ENCODE data around the gene B3GNT9. TPM values are rescaled to one million over a fixed set of nuclear protein-coding genes. Genes with fewer than 3 reads are reported as not detected.

B3GNT9 gene
- total RNA-seq, 6 experiments from 2014 or later = 0.95 to 3.9 (median 1.7) TPM

DNA sequence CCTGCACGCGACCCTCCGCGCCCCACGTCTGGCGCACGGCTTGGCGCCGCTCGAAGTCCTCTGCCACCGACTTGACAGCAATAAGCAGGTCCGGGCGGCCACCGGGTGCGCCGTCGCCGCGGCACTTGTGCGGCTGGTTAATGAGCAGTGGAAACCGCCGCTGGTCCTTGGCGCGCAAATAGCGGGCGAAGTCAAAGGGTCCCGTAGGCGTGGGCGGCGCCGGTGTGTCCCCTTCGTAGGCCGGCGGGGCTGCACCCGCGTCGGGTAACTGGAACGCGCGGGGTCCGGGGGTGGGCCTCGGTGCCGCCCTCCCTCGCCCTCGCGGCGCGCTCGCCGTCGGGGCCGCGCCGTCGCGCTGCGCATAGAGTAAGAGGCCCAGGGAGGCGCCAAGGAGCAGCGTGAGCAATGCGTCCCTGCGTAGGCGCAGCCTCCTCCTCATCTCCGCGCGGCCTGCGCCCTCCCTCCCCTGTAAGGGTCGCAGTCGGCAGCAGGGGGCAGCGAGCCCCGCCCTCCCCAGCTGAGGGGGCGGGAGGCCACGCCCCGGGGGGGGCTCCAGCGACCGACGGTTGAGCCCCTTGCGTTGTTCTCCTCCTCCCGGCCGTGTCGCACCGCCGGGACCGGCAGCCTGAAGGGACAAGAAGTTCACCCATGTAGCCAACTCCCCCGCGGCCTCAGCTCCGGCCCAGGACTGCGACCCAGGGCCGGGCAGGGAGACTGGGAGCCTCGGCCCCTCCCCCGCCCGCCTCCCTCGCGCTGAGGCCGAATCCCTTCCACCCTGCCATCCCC, 558 bp downstream of the B3GNT9 start:
- DNase-seq (peak in 1 of 3 donors; percentile 60), ATAC-seq (peak; percentile 22 to 32 (median 28))
- Histone ChIP-seq H3K27me3 (no peaks in the 10 kb centered on the region), H3K9me3 (no peaks in the 10 kb centered on the region), H3K27ac (peak overlapping the region; percentile 26 to 54 (median 40)), H3K36me3 (peaks cover 0 to 34% (median 17%) of the 10 kb centered on the region in 4 donors), H3K4me1 (peaks cover 0 to 20% (median 0%) of the 10 kb centered on the region in 4 donors), H3K4me3 (peak overlapping the region; percentile 47 to 54 (median 48))
- 51% methylated on average over 10 of the region's 94 CpGs for WGBS (ENCODE audit: insufficient coverage, low coverage, low lambda C conversion rate, missing lambda C conversion rate)
- intact Hi-C loops (cut with DNase I) = loop anchor here (10.0 kb wide), 3 partner anchors 45 to 175 kb away; partner anchors contain the start of gene PHAF1 (in 1 of the 2)
- TF ChIP-seq, protein P1, sequence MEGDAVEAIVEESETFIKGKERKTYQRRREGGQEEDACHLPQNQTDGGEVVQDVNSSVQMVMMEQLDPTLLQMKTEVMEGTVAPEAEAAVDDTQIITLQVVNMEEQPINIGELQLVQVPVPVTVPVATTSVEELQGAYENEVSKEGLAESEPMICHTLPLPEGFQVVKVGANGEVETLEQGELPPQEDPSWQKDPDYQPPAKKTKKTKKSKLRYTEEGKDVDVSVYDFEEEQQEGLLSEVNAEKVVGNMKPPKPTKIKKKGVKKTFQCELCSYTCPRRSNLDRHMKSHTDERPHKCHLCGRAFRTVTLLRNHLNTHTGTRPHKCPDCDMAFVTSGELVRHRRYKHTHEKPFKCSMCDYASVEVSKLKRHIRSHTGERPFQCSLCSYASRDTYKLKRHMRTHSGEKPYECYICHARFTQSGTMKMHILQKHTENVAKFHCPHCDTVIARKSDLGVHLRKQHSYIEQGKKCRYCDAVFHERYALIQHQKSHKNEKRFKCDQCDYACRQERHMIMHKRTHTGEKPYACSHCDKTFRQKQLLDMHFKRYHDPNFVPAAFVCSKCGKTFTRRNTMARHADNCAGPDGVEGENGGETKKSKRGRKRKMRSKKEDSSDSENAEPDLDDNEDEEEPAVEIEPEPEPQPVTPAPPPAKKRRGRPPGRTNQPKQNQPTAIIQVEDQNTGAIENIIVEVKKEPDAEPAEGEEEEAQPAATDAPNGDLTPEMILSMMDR (IDR thresholded peaks at IDR 0.05) = peak in 3 of 4 donors; percentile 3 to 34 (median 17)
- no peak for TF ChIP-seq POLR2A (IDR thresholded peaks at IDR 0.05)

DNA sequence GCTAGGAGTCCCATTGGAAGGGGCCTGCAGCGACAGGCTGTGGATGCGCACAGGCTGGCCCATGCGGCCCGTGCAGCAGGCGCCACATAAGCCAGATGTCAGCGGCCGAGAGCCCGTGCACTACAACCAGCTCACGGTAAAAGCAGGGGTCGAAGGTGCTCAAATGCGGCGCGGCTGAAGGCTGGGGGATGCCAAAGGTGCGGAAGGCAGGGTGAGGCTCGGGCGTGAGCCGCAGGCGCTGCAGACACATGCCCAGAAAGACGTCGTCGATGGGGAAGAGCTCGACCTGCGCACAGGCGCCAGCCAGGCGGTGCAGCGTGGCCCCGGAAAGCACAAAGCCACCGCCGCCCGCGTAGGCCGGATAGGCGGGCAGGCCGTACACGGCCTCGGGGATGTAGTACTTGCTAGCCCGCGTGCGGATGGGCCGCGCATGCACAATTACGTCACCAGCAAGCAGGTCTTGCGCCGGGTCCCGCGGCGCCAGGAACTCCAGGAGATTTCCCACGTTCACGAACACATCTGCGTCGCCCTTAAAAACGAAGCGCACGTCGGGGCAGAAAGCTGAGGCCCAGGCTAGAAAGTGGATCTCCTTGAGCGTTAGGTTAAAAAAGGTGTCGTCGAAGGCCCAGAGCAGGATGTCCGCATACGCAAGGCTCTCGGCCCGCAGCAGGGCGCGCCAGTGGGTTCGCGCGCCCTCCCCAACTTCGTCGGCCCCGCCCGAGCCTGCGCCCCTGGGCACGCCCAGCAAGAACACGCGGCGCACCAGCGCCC, 1.3 kb downstream of the B3GNT9 start:
- Histone ChIP-seq H3K4me3 (no peak overlapping the region), H3K9me3 (no peaks in the 10 kb centered on the region), H3K4me1 (peaks cover 0 to 15% (median 0%) of the 10 kb centered on the region in 4 donors), H3K27me3 (no peaks in the 10 kb centered on the region), H3K27ac (no peak overlapping the region), H3K36me3 (peaks cover 2 to 42% (median 20%) of the 10 kb centered on the region in 4 donors)
- TF ChIP-seq, protein P1 (IDR thresholded peaks at IDR 0.05) = no peak
- no peak for TF ChIP-seq POLR2A (IDR thresholded peaks at IDR 0.05)
- intact Hi-C loops (cut with DNase I) = loop anchor here (10.0 kb wide), 3 partner anchors 45 to 175 kb away; partner anchors contain the start of gene PHAF1 (in 1 of the 2)
- ATAC-seq (peak; percentile 5 to 49 (median 26)), DNase-seq (peak in 1 of 3 donors; percentile 60)
- 43% methylated on average over 18 of the region's 77 CpGs for WGBS (ENCODE audit: insufficient coverage, low coverage, low lambda C conversion rate, missing lambda C conversion rate)

DNA sequence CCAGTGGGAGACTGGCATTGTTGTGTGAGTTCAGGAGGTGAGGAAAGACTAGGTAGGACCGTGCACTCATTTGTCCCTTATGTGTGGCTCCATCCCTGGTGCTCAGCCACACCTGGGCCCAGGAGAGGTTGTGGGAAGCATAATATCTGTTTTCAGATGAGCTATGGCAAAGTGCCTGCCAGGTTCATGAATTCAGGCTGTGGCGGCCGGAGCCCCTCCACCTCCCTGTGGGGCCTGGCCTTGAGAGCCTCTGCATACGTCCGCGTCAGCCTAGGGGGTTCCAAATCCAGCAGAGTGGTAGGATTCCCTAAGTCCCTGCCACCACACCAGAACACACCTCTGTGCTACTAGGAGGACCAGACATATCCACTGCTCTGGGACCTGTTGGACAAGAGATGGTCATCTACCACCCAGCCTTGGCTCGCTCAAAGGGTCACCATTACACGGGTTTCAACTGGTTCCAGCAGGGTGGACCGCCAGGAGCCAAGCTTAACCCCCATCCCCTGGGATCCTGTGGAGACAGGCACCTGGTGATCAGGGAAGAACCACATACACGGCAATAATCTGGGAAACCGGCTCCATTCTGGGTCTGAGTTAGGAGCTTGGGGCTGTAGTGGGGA, 2.0 kb downstream of the B3GNT9 start:
- H3K36me3 ChIP-seq = peaks cover 6 to 49% (median 25%) of the 10 kb centered on the region in 4 donors
- peak in 1 of 3 donors; percentile 45 for DNase-seq
- ATAC-seq = peak in 1 of 4 donors; percentile 3
- no peak overlapping the region for H3K4me3 ChIP-seq
- 92% methylated on average over 5 of the region's 11 CpGs for WGBS (ENCODE audit: insufficient coverage, low coverage, low lambda C conversion rate, missing lambda C conversion rate)
- TF ChIP-seq, protein P1 (IDR thresholded peaks at IDR 0.05) = no peak
- no peak for TF ChIP-seq POLR2A (IDR thresholded peaks at IDR 0.05)
- no peaks in the 10 kb centered on the region for H3K9me3 ChIP-seq
- no peaks in the 10 kb centered on the region for H3K27me3 ChIP-seq
- intact Hi-C loops (cut with DNase I) = no loop called here
- no peak overlapping the region for H3K27ac ChIP-seq
- peaks cover 0 to 15% (median 0%) of the 10 kb centered on the region in 4 donors for H3K4me1 ChIP-seq

DNA sequence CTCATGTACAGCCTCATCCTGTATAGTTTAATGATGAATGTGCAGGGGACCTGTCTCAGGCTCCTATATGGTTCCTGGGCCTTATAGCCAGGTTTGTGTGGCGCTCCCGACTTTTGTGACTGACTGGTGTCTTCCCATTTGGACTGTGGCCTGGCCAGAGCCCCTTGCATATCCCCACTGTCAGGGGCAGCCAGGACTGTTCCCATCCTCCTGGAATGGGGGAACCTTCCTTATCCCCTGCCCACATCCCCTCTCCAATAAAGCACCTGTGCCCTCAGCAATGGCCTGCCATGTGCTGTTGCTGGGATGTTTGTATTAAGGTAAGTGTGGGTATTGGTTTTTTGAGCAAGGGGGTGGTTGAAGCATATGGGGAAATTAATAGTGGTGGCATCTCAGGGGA, 2.6 kb downstream of the B3GNT9 start:
- DNase-seq = no peak
- no peak overlapping the region for H3K4me3 ChIP-seq
- intact Hi-C loops (cut with DNase I) = no loop called here
- 80% methylated on average over 2 of the region's 2 CpGs for WGBS (ENCODE audit: insufficient coverage, low coverage, low lambda C conversion rate, missing lambda C conversion rate)
- peaks cover 6 to 54% (median 29%) of the 10 kb centered on the region in 4 donors for H3K36me3 ChIP-seq
- H3K9me3 ChIP-seq = no peaks in the 10 kb centered on the region
- peaks cover 0 to 15% (median 0%) of the 10 kb centered on the region in 4 donors for H3K4me1 ChIP-seq
- no peaks in the 10 kb centered on the region for H3K27me3 ChIP-seq
- no peak for ATAC-seq
- TF ChIP-seq POLR2A (IDR thresholded peaks at IDR 0.05) = no peak
- TF ChIP-seq, protein P1 (IDR thresholded peaks at IDR 0.05) = no peak
- no peak overlapping the region for H3K27ac ChIP-seq
